CD8-positive, alpha-beta memory T cell (primary cell): ENCODE results near the gene QPCT. TPM values are rescaled to one million over a fixed set of nuclear protein-coding genes. Genes with fewer than 3 reads are reported as not detected.

Experiments
- CTCF ChIA-PET: fragments of 350-600 bp; sonication (Branson Sonifier 250); formaldehyde crosslinking; loops from one replicate; lab custom pipeline; 2021; ENCODE audit warnings: antibody characterized with exemption; lab: Charles Lee
- POLR2A ChIA-PET: fragments of 350-600 bp; sonication (Branson Sonifier 250); formaldehyde crosslinking; loops from one replicate; lab custom pipeline; 2021; ENCODE audit warnings: antibody characterized with exemption; lab: Charles Lee
- DNase-seq, 5 donors: peaks; one replicate each; pipeline versions ENCODE4 v3.0.0 to v3.0.0-alpha.2; 2020 to 2022; ENCODE audit warnings: mixed read lengths in 1 of 5
- H3K27ac ChIP-seq: one replicate; pipeline ENCODE4 v1.7.0; 2013; ENCODE audit warnings: low read depth, mild to moderate bottlenecking, low read length, moderate library complexity
- H3K27me3 ChIP-seq: 2 replicates; pipeline ENCODE4 v1.7.0; 2013; ENCODE audit warnings: low read length, mild to moderate bottlenecking; ENCODE audit not compliant: insufficient read depth, poor library complexity, severe bottlenecking
- H3K36me3 ChIP-seq: 2 replicates; pipeline ENCODE4 v1.7.0; 2013; ENCODE audit warnings: mild to moderate bottlenecking, low read length, moderate library complexity; ENCODE audit not compliant: insufficient read depth
- H3K4me1 ChIP-seq: 2 replicates; pipeline ENCODE4 v1.7.0; 2013; ENCODE audit warnings: mild to moderate bottlenecking, low read length, moderate library complexity; ENCODE audit not compliant: insufficient read depth
- H3K4me3 ChIP-seq: 2 replicates; pipeline ENCODE4 v1.7.0; 2013; ENCODE audit warnings: mild to moderate bottlenecking, low read length
- H3K9me3 ChIP-seq: 2 replicates; pipeline ENCODE4 v1.7.0; 2013; ENCODE audit warnings: mild to moderate bottlenecking, low read length
- H3K27ac Mint-ChIP-seq, 8 donors: one replicate each; pipeline ENCODE4 v1.8.0; 2020 to 2021; ENCODE audit warnings: mixed read lengths in 8 of 8, mild to moderate bottlenecking in 6 of 8, inconsistent platforms in 3 of 8, moderate library complexity in 3 of 8
- H3K27me3 Mint-ChIP-seq, 2 donors: one replicate each; pipeline ENCODE4 v1.8.0; 2020 to 2021; ENCODE audit warnings: mixed read lengths in 2 of 2, mild to moderate bottlenecking in 1 of 2, moderate library complexity in 1 of 2
- H3K36me3 Mint-ChIP-seq, 3 donors: one replicate each; pipeline ENCODE4 v1.8.0; 2020 to 2021; ENCODE audit warnings: mixed read lengths in 3 of 3, inconsistent platforms in 1 of 3, mild to moderate bottlenecking in 1 of 3
- H3K4me1 Mint-ChIP-seq, 3 donors: one replicate each; pipeline ENCODE4 v1.8.0; 2020 to 2021; ENCODE audit warnings: mixed read lengths in 3 of 3, inconsistent platforms in 1 of 3, mild to moderate bottlenecking in 1 of 3
- H3K4me3 Mint-ChIP-seq, 7 donors: one replicate each; pipeline ENCODE4 v1.8.0; 2020 to 2021; ENCODE audit warnings: mixed read lengths in 7 of 7, mild to moderate bottlenecking in 6 of 7, moderate library complexity in 4 of 7, inconsistent platforms in 2 of 7
- H3K9me3 Mint-ChIP-seq, 5 donors: one replicate each; pipeline ENCODE4 v1.8.0; 2020 to 2022; ENCODE audit warnings: mixed read lengths in 5 of 5, mild to moderate bottlenecking in 3 of 5, moderate library complexity in 2 of 5, inconsistent platforms in 1 of 5
- polyA plus RNA-seq: library from polyadenylated mRNA; unstranded; fragments of 300-500 nt; fragmentation: Illumina TruSeq; gene quantifications from one replicate; pipeline ENCODE4 v1.2.3, GENCODE V29; 2021
- total RNA-seq, 2 experiments: library from RNA; stranded (reverse); gene quantifications; one replicate each; pipeline ENCODE4 v1.2.3, GENCODE V29; 2021

QPCT gene
- total and polyA plus RNA-seq, 3 experiments from 2014 or later: 0.26 to 4.2 (median 3.9) TPM

DNA sequence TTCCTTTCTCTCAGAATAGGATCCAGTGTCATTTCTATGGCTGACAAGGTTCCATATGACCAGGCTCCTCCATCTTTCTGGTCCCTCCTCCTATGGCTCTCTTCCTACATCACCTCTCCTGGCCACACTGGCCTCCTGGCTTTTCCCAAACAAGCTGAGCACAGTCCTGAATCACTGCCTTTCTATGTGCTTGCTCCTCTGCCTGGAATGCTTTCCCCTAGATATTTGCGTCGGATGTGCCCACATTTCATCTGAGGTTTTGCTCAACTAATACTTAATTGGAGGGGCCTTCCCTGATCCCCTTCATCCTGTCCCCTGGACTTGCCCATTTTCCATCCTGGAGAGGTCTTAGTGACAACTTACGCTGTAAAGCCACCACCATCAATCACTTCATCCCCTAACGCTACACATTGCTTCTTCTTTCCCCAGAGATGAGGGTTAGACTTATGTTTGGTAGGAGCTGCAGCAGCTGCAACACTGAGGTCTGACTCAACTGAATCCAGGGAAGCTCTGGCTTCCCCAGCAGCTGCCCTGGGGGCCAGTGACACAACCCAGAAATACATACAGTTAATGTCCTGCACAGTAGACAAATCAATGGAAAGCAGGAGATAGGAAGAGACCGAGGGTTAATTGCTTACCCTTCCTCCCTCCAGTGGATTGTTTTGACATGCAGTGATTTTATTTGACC is 42.9 kb downstream of the QPCT start:
- Histone ChIP-seq H3K27ac (no peak overlapping the region), H3K4me3 (no peak overlapping the region), H3K27me3 (no peaks in the 10 kb centered on the region), H3K36me3 (no peaks in the 10 kb centered on the region), H3K4me1 (peaks cover 25% of the 10 kb centered on the region), H3K9me3 (no peaks in the 10 kb centered on the region)
- no peak overlapping the region for H3K27ac Mint-ChIP-seq
- H3K4me1 Mint-ChIP-seq: peaks cover 0 to 2% (median 0%) of the 10 kb centered on the region in 3 donors
- H3K9me3 Mint-ChIP-seq: no peaks in the 10 kb centered on the region
- CTCF ChIA-PET: interaction anchor here (1.0 to 2.4 kb wide), 3 partner anchors 9 to 489 kb away, joined by 3 to 16 read pairs (median 3); no protein-coding TSS in a partner anchor
- H3K4me3 Mint-ChIP-seq: no peak overlapping the region
- H3K27me3 Mint-ChIP-seq: peaks cover 0 to 1% of the 10 kb centered on the region in 2 donors
- H3K36me3 Mint-ChIP-seq: no peaks in the 10 kb centered on the region
- POLR2A ChIA-PET: no interaction called here
- no peak for DNase-seq

DNA sequence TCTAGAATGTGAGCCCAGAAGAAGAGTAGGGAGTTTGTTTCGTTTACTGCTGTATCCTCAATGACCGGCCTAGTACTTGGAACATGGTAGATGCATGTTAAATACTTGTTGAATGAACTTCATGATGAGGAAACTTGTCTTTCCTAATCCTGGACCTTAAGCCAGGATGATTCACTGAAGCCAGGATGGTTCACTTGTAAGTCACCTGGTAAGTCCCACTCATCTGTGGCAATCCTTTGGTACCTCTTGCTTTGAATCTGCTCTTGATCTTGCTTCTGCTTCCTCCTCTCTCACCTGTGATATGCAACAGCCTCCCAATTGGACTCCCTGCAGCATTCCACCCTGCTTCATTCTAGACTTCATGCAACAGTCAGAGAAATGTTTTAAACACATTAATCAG is 43.6 kb downstream of the QPCT start:
- Mint-ChIP-seq H3K4me3 (no peak overlapping the region), H3K27me3 (peaks cover 0 to 1% of the 10 kb centered on the region in 2 donors), H3K36me3 (no peaks in the 10 kb centered on the region), H3K4me1 (peaks cover 0 to 3% (median 0%) of the 10 kb centered on the region in 3 donors), H3K27ac (no peak overlapping the region), H3K9me3 (no peaks in the 10 kb centered on the region)
- Histone ChIP-seq H3K36me3 (no peaks in the 10 kb centered on the region), H3K4me3 (no peak overlapping the region), H3K9me3 (no peaks in the 10 kb centered on the region), H3K4me1 (peaks cover 25% of the 10 kb centered on the region), H3K27ac (no peak overlapping the region), H3K27me3 (no peaks in the 10 kb centered on the region)
- DNase-seq: no peak
- POLR2A ChIA-PET: no interaction called here
- CTCF ChIA-PET: no interaction called here

- no peaks in the 10 kb centered on the region for H3K27me3 ChIP-seq
- no peaks in the 10 kb centered on the region for H3K36me3 Mint-ChIP-seq
- peaks cover 0 to 1% of the 10 kb centered on the region in 2 donors for H3K27me3 Mint-ChIP-seq
- ChIA-PET POLR2A (interaction anchor here (1.0 to 1.5 kb wide), 2 partner anchors 14 to 70 kb away, joined by 3 to 4 read pairs; no protein-coding TSS in a partner anchor), CTCF (interaction anchor here (0.9 to 2.5 kb wide), 4 partner anchors 12 to 488 kb away, joined by 3 to 13 read pairs (median 3); no protein-coding TSS in a partner anchor)
- H3K4me3 ChIP-seq: no peak overlapping the region
- H3K27ac Mint-ChIP-seq: peak overlapping the region in 3 of 8 donors; percentile 34 to 93 (median 66)
- no peak for DNase-seq
- H3K36me3 ChIP-seq: no peaks in the 10 kb centered on the region
- no peaks in the 10 kb centered on the region for H3K9me3 Mint-ChIP-seq
- no peaks in the 10 kb centered on the region for H3K9me3 ChIP-seq
- peaks cover 25% of the 10 kb centered on the region for H3K4me1 ChIP-seq
- H3K4me3 Mint-ChIP-seq: peak overlapping the region in 2 of 7 donors; percentile 23 to 54
- peaks cover 0 to 3% (median 0%) of the 10 kb centered on the region in 3 donors for H3K4me1 Mint-ChIP-seq
- H3K27ac ChIP-seq: no peak overlapping the region
Measured at GRCh38 chr2:37389395-37389794, 45.0 kb downstream of the QPCT start.

DNA sequence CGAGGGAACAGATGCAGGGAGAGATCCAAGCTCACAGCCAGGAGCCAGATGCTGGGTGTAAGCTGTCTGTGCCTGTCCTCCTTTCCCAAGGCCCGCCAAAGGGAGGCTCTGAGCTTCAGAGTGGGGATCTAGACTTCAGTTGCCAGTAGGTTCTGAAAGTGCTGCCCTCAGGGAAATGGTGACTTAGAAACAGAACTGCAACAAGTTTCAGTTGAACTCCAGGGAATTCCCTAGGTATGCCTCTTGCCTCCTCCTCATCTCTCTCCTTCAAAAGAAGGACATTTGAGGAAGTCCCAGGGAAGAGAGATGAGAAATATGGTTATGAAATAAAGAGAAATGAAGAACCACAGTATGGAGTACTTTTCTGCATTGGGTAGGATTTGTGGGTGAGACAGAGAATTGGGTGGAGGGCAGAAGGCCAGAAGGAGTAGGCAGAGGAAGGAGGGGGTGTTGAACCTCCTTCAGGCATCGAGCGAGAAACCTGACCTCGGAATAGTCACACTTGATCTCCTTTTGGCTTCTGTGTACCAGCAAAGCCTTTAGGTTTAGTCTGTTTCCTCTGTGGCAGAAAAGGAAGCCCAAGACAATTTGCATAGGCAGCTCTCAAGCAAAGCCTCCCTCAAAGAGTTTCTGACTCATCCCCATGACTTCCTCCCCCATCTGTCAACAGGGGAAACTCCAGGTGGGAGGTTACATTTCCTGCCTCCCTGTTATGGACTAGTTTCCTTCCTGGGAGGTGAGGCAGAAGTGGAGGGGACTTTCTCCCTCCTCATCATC is 45.7 kb downstream of the QPCT start:
- H3K9me3 Mint-ChIP-seq: no peaks in the 10 kb centered on the region

GRCh38 chr2:37390777-37391176 is 46.3 kb downstream of the QPCT start:
- Histone ChIP-seq H3K4me1 (peaks cover 25% of the 10 kb centered on the region), H3K27me3 (no peaks in the 10 kb centered on the region), H3K36me3 (no peaks in the 10 kb centered on the region), H3K9me3 (no peaks in the 10 kb centered on the region), H3K4me3 (no peak overlapping the region), H3K27ac (no peak overlapping the region)
- H3K9me3 Mint-ChIP-seq: no peaks in the 10 kb centered on the region
- ChIA-PET POLR2A (interaction anchor here (0.6 to 1.5 kb wide), 2 partner anchors 16 to 228 kb away, joined by 4 read pairs; no protein-coding TSS in a partner anchor), CTCF (interaction anchor here (0.9 to 2.5 kb wide), 4 partner anchors 159 to 500 kb away, joined by 3 to 13 read pairs (median 4); partner anchors contain the start of gene NDUFAF7)
- DNase-seq: no peak
- no peaks in the 10 kb centered on the region for H3K36me3 Mint-ChIP-seq
- H3K27me3 Mint-ChIP-seq: no peaks in the 10 kb centered on the region
- peak overlapping the region in 6 of 8 donors; percentile 81 to 94 (median 86) for H3K27ac Mint-ChIP-seq
- peak overlapping the region in 4 of 7 donors; percentile 10 to 72 (median 53) for H3K4me3 Mint-ChIP-seq
- H3K4me1 Mint-ChIP-seq: peaks cover 0 to 3% (median 2%) of the 10 kb centered on the region in 3 donors

More for the DNA sequence above, 45.7 kb downstream of the QPCT start:
- H3K4me1 ChIP-seq: peaks cover 25% of the 10 kb centered on the region
- ChIA-PET POLR2A (interaction anchor here (0.6 to 1.5 kb wide), 3 partner anchors 15 to 228 kb away, joined by 3 to 4 read pairs (median 4); no protein-coding TSS in a partner anchor), CTCF (interaction anchor here (0.9 to 2.5 kb wide), 6 partner anchors 13 to 501 kb away, joined by 3 to 13 read pairs (median 3); partner anchors contain the start of gene NDUFAF7)
- peak; percentile 20 to 76 (median 55) for DNase-seq
- Mint-ChIP-seq H3K4me1 (peaks cover 0 to 3% (median 0%) of the 10 kb centered on the region in 3 donors), H3K36me3 (no peaks in the 10 kb centered on the region), H3K27ac (peak overlapping the region in 6 of 8 donors; percentile 81 to 94 (median 88)), H3K4me3 (peak overlapping the region in 6 of 7 donors; percentile 21 to 72 (median 42)), H3K27me3 (peaks cover 0 to under 1% of the 10 kb centered on the region in 2 donors)
- no peaks in the 10 kb centered on the region for H3K27me3 ChIP-seq
- H3K27ac ChIP-seq: no peak overlapping the region
- no peaks in the 10 kb centered on the region for H3K9me3 ChIP-seq
- H3K4me3 ChIP-seq: peak overlapping the region; percentile 41
- H3K36me3 ChIP-seq: no peaks in the 10 kb centered on the region

DNA sequence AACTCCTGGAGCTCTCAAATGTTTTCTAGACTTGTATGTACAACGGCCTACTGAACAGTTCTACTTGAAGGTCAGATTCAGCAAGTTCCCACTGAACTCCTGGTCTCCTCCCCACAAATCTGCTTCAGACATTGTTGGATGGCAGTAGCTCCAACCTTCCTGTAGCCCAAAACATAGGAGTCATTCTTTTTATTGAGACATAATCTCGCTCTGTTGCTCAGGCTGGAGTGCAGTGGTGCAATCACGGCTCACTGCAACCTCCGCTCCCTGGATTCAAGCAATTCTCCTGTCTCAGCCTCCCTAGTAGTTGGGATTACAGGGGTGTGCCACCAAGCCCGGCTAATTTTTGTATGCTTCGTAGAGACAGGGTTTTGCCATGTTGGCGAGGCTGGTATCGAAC is 47.3 kb downstream of the QPCT start:
- Histone ChIP-seq H3K27ac (no peak overlapping the region), H3K27me3 (no peaks in the 10 kb centered on the region), H3K4me3 (no peak overlapping the region), H3K36me3 (no peaks in the 10 kb centered on the region), H3K9me3 (no peaks in the 10 kb centered on the region), H3K4me1 (peaks cover 25% of the 10 kb centered on the region)
- peak overlapping the region in 1 of 7 donors; percentile 49 for H3K4me3 Mint-ChIP-seq
- no peaks in the 10 kb centered on the region for H3K9me3 Mint-ChIP-seq
- DNase-seq: no peak
- peak overlapping the region in 4 of 8 donors; percentile 36 to 88 (median 75) for H3K27ac Mint-ChIP-seq
- ChIA-PET CTCF (interaction anchor here (1.4 kb wide), 1 partner anchor 500 kb away, joined by 3 read pairs; no protein-coding TSS in a partner anchor), POLR2A (no interaction called here)
- H3K4me1 Mint-ChIP-seq: peaks cover 0 to 4% (median 3%) of the 10 kb centered on the region in 3 donors
- H3K36me3 Mint-ChIP-seq: no peaks in the 10 kb centered on the region
- H3K27me3 Mint-ChIP-seq: no peaks in the 10 kb centered on the region

GRCh38 chr2:37392428-37392827 is 48.0 kb downstream of the QPCT start:
- Mint-ChIP-seq H3K4me1 (peaks cover 0 to 4% (median 3%) of the 10 kb centered on the region in 3 donors), H3K27me3 (no peaks in the 10 kb centered on the region), H3K9me3 (no peaks in the 10 kb centered on the region), H3K36me3 (no peaks in the 10 kb centered on the region), H3K27ac (peak overlapping the region in 4 of 8 donors; percentile 4 to 82 (median 72)), H3K4me3 (no peak overlapping the region)
- no peaks in the 10 kb centered on the region for H3K9me3 ChIP-seq
- no peak overlapping the region for H3K27ac ChIP-seq
- POLR2A ChIA-PET: no interaction called here
- DNase-seq: no peak
- no peaks in the 10 kb centered on the region for H3K36me3 ChIP-seq
- no peaks in the 10 kb centered on the region for H3K27me3 ChIP-seq
- H3K4me1 ChIP-seq: peaks cover 25% of the 10 kb centered on the region
- CTCF ChIA-PET: interaction anchor here (5.1 kb wide), 1 partner anchor 484 kb away, joined by 76 read pairs; no protein-coding TSS in a partner anchor
- no peak overlapping the region for H3K4me3 ChIP-seq
